Measurements from ENCODE around the gene NKTR. TPM values are rescaled to one million over a fixed set of nuclear protein-coding genes. Genes with fewer than 3 reads are reported as not detected.

NKTR gene
- total RNA-seq, 4 donors from 2014 or later = 52.2 to 274 (median 91.1) TPM

DNA sequence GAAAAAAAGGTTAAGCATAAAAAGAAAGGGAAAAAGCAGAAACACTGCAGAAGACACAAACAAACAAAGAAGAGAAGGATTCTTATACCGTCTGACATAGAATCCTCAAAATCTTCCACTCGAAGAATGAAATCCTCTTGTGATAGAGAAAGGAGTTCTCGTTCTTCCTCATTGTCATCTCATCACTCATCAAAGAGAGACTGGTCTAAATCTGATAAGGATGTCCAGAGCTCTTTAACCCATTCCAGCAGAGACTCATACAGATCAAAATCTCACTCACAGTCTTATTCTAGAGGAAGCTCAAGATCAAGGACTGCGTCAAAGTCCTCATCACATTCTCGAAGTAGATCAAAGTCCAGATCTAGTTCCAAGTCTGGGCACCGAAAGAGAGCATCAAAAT is 36.5 kb downstream of the NKTR start:
- ATAC-seq (ENCODE audit: low FRiP score) = no peak
- no peak for DNase-seq (ENCODE audit: low spot score)
- TF ChIP-seq, protein P1, sequence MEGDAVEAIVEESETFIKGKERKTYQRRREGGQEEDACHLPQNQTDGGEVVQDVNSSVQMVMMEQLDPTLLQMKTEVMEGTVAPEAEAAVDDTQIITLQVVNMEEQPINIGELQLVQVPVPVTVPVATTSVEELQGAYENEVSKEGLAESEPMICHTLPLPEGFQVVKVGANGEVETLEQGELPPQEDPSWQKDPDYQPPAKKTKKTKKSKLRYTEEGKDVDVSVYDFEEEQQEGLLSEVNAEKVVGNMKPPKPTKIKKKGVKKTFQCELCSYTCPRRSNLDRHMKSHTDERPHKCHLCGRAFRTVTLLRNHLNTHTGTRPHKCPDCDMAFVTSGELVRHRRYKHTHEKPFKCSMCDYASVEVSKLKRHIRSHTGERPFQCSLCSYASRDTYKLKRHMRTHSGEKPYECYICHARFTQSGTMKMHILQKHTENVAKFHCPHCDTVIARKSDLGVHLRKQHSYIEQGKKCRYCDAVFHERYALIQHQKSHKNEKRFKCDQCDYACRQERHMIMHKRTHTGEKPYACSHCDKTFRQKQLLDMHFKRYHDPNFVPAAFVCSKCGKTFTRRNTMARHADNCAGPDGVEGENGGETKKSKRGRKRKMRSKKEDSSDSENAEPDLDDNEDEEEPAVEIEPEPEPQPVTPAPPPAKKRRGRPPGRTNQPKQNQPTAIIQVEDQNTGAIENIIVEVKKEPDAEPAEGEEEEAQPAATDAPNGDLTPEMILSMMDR (IDR thresholded peaks at IDR 0.05) = no peak

GRCh38 chr3:42638339-42638842 is 37.9 kb downstream of the NKTR start:
- DNase-seq (ENCODE audit: low spot score) (no peak), ATAC-seq (ENCODE audit: low FRiP score) (no peak)
- TF ChIP-seq, protein P1 (IDR thresholded peaks at IDR 0.05) = no peak

GRCh38 chr3:42639192-42639591 is 38.7 kb downstream of the NKTR start:
- no peak for ATAC-seq (ENCODE audit: low FRiP score)
- DNase-seq (ENCODE audit: low spot score) = no peak
- TF ChIP-seq, protein P1 (IDR thresholded peaks at IDR 0.05) = no peak

DNA sequence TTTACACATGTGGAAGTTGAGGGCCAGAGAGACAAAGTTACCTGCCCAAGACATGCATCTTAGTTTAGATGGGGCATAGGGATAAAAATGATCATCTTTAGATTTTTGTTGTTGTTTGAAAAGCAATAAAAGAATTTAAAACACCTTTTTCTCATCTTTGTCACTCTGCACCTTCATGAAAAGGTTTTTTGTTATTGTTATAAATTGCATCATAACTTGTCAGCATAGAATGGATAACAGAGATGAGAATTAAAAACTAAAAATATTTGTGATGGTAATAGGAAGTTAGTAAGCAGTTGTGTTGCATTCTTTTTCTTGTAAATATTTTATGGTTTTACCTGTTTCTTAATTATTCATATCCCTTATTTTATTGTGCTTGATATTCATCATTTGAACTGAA is 39.6 kb downstream of the NKTR start:
- DNase-seq (ENCODE audit: low spot score) (no peak), ATAC-seq (ENCODE audit: low FRiP score) (no peak)
- TF ChIP-seq, protein P1 (IDR thresholded peaks at IDR 0.05) = no peak

DNA sequence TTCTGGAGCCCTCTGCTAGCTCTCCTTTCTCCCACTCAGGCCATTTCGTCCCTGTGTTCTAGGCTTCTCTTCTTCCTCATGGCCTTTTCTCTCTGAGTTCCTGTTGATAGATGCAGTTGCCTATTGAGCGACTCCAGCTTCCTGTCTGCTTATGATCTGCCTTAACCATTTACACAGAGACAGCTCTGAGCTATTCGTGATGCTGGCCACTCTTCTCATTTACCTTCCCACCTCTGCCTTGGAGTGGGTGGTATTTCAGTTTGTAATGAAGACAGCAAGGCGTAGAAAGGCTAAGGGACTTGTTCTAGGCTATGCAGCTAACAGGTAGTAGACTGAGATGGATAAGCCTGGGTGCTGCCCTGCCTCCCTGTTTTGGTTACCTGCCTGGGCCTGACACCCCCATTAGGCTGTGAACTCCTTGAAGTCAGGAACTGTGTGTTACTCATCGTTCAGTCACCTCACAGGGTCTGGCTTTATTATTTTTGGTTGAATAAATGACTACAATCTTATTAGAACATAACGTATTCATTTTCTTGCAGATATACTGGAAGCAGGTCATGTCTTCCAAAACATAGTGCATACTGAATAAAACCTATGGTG is 40.4 kb downstream of the NKTR start:
- ATAC-seq (ENCODE audit: low FRiP score) (no peak), DNase-seq (ENCODE audit: low spot score) (no peak)
- TF ChIP-seq, protein P1 (IDR thresholded peaks at IDR 0.05) = no peak

DNA sequence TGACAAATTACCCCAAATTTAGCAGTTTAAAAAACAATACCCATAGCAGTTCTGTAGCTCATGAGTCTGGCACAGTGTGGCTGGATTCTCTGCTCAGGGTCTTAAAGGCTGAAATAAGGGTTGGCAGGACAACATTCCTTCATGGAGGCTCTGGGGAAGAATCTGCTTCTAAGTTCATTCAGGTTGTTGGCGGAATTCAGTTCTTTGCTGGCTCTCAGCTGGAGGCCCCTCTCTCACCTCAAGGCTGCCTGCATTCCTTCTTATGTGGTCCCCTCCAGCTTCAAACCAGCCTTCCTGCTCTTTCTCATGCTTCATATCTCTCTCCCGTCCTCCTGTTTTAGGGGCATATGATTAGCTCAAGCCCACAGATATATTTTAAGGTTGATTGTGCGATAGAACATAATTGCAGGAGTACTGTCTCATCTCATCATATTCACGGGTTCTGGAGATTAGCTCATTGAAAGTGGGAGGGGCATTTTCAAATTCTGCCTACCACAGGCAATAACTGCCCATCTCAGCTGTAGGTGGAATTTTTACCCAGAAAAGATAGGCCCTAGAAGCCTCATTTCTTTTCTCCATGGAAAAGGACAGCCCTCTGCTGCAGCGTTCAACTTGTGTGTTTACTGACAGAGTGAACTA is 47.5 kb downstream of the NKTR start:
- TF ChIP-seq, protein P1 (IDR thresholded peaks at IDR 0.05) = no peak
- no peak for ATAC-seq (ENCODE audit: low FRiP score)
- no peak for DNase-seq (ENCODE audit: low spot score)

DNA sequence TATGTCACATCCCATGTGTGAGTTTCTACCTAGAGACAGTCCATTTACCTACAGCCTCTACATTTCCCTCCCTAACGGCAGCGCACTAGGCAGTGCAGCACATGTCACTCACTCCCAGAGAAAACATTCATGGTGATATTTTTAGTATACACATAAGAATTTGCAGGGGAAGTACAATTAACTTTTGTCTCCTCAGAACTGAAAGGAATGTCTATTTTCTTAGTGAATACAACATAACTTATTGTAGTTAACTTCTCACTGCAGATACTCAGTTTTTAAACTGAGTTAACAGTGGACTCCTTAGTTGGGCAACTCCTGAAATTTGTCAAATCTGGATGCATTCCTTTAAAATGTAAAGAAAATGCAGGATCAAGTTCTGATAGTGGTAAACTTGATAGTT is 48.5 kb downstream of the NKTR start:
- DNase-seq (ENCODE audit: low spot score) (no peak), ATAC-seq (ENCODE audit: low FRiP score) (no peak)
- TF ChIP-seq, protein P1 (IDR thresholded peaks at IDR 0.05) = no peak
